Activated CD4-positive, CD25-positive, alpha-beta regulatory T cell treated with anti-CD3 and anti-CD28 coated beads, Interleukin-2, amount 50 U/mL, for 72 hours (primary cell): ENCODE measurements around the gene SIGLEC7.

Experiments used
- DNase-seq: peaks from one replicate; pipeline ENCODE4 v3.0.0; 2021

SIGLEC7 gene

DNA sequence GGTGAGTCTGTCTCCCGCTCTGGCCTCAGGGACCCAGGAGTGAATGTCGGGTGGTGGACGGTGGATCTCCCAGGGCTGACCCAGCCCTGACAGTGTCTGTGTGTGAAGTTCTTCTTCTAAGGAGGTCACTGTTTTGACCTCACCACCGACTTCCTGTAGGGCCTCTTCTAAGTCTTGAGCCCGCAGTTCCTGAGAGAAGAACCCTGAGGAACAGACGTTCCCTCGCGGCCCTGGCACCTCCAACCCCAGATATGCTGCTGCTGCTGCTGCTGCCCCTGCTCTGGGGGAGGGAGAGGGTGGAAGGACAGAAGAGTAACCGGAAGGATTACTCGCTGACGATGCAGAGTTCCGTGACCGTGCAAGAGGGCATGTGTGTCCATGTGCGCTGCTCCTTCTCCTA, at the start of gene SIGLEC7:
TSS of gene SIGLEC7 (plus strand) at position 183 of the 400 bp plus-strand sequence. CDS start at position 252, 69 bp downstream.
- DNase-seq = no peak

DNA sequence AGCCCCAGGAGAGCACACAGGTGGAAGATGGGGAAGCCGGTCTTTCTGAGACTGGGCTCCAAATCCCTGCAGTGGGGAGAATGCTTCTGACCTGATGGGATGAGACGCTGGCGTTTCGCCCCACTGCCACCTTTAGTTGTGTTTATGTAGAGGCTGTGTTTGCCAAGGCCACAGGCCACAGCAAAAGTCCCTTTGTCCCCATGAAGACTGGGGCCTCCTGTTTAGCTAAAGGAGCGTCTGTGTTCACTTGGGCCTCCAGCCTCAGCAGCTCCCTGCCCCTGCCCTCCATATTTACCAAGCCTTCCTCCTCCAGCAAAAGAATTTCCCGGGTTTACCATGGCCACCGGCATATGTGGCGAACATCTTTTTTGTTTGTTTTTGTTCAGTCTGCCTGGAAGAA, 49.0 kb upstream of the SIGLEC7 start:
- no peak for DNase-seq

DNA sequence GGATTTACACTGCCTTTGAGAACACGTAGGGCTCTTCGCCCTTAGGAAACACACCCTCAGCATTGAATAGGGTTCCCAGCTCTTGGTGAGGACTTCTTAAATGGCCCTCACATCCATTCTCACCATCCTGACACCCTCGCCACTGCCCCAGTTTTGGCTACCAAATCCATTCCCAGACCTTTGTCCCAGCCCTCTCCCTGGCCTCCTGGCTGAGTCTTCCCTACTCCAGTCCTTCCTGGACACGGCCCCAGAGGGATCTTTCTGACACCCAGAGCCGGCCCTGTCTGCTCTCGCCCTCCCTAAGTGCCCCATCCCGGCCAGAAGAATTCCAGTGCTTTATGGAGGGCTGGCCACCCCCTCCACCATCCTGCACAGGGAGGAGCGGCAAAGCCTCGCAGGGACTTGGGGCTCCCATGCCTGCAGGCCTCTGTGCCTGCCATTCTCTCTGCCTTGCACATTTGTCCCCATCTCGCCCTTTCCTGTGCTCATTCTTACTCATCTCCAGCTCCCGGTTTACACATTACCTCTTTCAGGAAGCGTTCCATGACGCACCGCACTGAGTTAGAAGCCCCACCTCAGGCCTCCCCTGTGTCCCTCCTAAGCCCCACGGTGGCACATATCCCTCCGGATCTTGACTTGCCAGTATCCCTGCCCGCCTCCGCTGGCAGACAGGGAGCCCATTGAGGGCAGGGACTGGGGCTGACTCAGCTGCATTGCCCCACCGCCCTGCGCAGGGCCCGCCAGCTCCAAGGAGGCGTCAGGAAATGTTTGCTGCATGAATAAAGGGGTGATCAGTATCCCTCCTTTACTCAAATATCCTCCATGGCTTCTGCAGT, 48.4 kb upstream of the SIGLEC7 start:
- no peak for DNase-seq

DNA sequence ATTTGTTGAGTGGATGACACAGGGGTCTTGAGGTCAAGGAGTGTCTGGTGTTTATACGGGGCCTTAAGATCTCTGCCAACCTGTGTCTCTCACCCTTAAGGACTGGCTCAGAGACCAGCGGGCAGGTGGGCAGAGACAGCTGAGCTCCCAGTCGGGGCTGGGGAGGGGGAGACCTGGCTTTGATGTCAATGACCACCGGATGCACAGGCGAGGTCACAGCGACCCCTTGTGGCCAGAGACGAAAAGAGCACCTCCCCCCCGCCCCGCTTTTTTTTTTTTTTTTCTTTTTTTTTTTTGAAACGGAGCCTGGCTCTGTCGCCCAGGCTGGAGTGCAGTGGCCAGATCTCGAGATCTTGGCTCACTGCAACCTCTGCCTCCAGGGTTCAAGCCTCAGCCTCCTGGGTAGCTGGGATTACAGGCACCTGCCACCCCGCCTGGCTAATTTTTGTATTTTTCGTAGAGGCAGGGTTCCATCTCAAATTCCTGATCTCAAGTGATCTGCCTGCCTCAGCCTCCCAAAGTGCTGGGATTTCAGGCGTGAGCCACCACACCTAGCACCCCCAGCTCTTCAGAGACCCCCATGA, 47.3 kb upstream of the SIGLEC7 start:
- DNase-seq = peak; percentile 41

DNA sequence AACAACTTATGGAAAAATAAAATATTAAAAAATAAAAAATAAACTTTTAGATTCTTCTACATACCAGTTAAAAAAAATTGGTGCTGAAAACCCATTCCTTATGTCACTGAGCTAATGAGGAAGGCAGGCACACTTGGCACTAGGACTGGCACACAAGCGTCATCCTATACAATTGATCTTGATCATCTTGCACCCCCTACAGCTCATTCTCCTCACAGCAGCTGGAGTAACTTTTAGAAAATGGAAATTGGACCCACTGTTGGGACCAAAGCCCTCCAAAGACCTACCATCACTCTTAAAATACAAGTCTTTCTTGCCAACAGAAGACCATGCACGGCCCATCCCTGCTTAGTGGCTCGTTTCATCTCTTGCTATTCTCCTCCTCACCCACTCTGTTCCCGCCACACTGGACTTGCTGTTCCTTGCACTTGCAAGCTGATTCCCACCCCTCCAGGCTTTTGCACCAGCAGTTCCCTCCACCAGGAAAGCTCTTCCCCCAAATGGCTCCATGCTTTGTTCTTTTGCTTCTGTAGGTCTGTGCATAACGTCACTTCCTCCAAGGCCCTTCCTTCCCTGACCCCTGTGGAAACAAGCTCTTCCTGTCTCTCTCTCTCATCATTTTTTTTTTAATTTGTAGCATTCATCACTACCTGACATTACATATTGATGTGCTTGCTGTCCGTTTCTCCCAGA, 45.5 kb upstream of the SIGLEC7 start:
- no peak for DNase-seq

DNA sequence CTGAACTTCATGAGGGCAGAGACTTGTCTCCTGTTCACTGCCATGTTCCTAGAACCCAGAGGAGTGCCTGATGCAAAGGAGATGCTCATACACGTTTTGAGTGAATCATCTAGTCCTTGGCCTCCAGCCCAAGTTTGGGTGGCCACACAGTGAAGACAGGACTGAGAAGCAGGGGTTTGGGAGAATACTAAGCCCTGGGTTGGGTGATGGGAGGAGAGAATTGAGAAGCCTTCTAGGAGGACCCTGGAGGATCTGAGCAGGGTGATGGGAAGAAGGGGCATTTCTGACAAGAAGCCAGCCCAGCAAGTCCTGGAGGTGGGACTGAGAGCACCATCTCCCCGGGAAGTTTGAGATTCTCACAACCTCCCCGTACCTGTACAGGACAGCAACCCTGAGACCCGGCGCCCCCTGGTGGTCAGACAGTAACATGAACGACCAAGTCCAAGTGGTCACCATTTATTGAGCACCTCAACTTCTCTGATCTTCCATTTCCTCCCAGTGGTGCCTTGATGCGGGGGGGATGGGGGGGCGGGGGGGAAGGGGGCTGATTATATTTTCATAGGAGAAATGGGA, 44.8 kb upstream of the SIGLEC7 start:
- peak; percentile 75 for DNase-seq

DNA sequence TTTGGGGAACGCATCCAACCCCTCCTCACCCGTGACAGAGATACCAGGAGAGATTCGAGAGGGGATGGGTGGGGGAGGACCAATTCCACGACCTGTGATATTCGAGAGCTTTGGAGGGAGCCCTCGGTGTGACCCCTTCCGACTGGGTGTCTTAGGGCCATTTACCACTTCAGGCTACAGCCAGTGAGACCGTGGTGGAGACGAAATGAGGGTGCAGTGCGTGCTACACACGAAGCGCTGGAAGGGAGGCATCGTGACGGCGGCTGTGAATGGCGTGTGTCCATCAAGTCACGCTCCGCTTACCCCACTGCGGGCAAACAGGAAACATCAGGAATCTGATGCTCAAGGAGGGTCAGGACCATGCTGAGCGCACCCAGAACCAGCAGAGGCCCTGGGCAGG, 44.3 kb upstream of the SIGLEC7 start:
- no peak for DNase-seq

DNA sequence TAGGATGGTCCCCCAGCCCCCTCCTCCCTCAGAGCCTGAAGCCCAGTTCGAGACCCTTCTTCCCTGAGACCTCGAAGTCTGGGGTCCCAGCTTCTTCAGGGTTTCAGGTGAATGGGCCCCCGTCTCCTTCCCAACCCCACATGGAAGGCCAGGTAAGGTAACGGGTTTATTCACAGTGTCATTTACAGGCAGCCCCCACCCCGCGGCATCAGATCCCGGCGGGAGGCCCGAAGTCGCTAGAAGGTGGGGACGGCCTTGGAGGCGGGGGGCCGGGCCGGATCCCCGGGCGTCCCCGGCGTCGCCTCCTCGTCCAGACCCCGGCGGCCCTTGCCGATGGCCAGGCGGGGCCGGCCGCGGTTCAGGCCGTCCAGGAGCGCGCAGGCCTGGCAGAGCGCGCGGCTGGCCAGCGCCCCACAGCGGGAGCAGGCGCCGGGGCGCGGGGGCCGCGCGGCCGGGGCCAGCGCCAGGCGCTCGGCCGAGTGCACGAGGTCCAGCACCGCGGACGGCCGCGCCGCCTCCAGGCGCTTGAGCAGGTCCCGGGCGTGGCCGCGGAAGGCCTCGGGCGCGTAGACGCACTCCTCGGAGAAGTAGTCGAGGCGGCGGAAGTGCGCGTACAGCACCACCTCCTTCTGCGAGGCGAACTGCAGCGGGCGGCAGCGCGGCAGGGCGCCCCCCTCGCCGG, 43.6 kb upstream of the SIGLEC7 start:
- no peak for DNase-seq

DNA sequence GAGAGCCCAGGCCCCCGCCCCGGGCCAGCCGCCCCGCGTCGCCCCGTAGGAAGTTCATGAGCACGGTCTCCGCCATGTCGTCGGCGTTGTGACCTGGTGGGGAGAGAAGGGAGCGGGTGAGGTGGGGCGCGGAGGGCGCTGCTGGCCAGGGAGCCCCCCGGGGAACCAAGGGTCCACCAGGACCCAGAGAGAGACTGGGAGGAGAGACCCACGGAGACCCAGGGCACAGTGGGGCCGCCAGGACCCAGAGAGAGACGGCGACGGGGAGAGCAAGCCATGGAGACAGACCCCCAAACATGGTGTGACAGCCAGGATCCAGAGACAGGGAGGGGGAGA, 43.1 kb upstream of the SIGLEC7 start:
- DNase-seq = no peak

DNA sequence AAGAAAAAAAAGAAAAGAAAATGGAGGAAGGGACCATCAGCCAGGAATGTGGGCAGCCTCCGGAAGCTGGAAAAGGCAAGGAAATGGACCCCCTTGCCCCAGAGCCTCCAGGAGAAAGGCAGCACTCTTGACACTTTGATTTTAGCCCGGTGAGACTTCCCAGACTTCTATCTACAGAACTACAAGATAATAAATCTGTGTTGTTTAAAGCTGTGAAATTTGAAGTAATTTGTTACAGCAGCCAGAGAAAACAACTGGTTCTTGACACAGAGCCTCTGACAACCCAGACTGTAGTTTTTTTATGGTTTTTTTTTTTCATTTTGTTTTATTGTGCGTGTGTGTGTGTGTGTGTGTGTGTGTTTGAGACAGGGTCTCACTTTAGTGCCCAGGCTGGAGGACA, 41.5 kb upstream of the SIGLEC7 start:
- DNase-seq = no peak

DNA sequence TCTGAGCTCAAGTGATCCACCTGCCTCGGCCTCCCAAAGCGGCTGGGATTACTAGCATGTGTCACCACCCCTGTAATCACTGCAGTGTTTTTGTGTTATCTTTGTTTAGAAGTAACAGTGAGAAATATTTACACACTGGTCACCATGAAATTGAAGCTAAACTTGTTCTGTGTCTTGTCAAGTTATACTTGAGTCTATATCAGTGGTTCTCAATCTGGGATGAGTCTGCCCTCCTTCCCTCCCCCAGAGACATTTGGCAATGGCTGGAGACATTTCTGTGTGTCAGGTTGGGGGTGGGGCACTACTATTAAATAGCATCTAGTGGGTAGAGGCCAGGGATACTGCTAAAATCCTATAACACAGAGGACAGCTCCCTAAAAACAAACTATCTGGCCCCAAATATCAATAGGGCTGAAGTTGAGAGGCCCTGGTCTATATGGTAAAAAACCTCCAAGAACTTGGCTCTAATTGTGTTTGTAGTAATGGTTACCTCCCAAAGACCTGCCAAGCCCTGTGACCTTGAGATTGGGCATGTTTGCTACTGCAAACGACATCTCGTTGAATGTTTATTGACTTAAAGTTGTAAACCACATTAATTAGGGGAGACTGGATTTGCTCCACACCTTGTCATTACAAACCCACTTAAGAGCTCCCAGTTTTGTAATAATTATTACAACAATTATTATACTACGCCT, 40.8 kb upstream of the SIGLEC7 start:
- DNase-seq = no peak

DNA sequence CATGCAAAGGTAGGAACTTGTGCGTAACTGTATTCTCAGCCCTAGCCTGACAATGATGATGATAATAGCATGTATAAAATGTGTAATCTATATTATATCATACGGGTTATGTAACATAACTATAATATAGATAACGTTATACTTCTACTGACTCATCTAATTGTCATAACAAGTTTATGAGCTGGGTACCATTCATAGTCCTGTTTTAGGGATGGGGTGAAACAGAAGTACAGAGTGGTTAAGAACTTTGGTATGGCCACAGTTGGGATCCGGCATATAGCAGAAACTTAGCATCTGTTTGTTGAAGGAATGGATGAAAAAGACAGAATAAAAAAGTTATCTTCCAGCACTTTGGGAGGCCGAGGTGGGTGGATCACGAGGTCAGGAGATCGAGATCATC, 39.1 kb upstream of the SIGLEC7 start:
- DNase-seq = no peak

DNA sequence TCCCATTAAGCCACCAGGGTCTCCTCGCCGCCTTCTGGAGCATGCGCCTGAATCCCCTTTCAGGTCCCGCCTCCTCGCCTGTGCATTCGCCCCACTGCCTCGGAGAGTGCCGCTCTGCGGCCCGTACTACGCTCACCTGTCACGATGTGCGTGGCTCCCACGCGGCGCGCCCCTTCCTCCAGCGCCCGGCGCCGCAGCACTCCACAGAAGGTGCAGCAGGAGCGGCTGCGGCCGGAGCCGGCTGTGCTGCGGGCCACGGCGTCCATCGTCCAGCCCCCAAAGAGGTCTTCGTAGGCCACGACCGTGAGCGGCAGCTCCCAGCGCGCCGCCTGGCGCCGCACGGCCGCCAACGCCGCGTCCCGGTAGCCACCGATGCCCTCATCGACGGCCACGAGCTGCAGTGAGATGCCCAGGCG, 38.2 kb upstream of the SIGLEC7 start:
- DNase-seq = no peak

DNA sequence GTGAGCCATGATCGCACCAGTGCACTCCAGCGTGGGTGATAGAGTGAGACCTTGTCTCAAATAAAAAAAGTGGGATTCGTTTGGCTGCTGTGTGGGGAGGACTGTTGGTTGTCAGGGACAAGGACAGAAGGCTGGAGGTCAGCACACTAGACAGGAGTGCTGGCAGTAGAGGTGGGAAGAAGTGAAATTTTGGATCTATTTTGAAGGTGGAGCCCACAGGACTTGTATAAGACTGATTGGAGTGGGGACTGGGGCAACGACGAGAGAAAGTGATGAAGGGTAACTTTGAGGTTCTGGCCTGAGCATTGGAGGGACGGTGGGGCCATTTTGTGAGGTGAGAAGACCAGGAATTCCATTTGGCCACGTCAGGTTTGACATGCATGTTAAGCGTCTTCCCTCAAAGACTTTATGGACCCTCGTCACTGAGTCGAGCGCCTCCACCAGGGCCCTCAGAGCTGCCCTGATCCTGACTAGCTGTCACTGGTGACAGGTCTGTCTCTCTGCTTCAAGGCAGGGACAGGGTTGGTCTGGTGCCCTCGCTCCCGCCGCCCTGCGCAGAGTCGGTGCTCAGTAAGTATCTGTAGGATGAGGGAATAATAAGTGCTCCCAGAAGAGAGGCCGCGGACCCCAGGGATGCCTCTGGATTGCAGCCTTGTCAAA, 34.6 kb upstream of the SIGLEC7 start:
- DNase-seq = no peak

DNA sequence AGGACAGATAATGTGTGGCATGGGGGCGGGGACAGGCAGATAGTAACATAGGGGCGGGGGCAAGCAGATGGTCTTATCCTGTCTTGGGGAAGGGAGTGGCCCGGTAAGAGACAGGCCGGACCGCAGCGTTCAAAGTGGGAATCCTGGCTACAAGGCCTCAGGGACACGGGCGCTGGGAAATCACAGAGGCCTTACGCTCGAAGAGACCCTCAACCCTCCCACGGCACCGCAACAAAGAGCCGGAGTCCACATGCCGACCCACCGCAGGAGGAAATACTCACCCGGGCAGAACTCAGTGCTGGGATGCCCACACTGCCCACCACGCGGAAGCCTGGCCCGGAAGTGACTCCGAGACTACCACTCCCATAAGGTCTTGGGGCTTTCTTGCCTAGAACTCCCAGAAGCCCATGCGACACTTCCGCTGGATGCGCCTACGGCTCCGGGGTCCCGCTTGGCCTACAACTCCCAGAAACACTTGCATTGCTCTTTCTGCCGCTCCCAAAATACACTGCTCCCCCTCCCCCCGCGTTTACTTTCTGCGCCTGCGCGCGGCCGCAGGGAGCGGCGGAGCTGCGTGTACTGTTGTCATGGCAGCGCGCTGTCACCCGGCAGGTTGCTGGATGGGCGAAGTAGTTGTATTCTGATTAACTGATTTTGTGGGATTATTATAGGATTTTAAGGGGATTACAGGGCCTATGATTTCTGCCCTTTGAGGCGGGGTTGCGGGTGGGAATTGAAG, 33.9 kb upstream of the SIGLEC7 start, which contains the start of gene CTU1:
TSS of gene CTU1 (minus strand) at position 344 of the 739 bp plus-strand sequence. CDS start 3,840 bp downstream, outside the sequence.
- DNase-seq = peak; percentile 94

DNA sequence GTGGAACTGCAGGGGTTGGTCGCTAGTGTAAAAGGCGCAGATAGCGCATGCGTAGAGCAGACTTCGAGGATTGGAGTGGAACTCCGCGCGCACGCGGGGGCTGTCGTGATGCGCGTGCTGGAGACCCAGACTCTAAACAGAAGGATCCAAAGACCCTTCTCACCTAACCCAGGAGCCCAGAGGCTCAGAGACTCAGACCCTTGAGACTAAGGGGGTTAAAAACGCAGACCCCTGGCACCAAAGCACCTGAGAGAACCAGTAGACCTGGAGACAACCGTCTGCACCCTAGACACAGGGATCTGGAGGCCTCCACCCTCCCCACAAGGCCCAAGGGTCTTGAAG, 33.3 kb upstream of the SIGLEC7 start:
- no peak for DNase-seq

DNA sequence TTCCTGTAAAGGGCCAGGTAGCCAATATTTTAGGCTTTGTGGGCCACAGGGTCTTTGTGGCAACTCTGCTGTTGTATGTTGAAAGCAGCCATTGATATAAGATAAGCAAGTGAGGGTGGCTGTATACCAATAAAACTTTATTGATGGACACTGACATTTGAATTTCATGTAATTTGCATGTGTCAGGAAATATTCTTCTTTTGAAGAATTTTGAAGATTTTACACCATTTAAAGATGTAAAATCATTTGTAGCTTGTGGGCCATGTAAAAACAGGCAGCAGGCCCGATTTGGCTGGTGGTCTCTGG, 31.5 kb upstream of the SIGLEC7 start:
- no peak for DNase-seq

DNA sequence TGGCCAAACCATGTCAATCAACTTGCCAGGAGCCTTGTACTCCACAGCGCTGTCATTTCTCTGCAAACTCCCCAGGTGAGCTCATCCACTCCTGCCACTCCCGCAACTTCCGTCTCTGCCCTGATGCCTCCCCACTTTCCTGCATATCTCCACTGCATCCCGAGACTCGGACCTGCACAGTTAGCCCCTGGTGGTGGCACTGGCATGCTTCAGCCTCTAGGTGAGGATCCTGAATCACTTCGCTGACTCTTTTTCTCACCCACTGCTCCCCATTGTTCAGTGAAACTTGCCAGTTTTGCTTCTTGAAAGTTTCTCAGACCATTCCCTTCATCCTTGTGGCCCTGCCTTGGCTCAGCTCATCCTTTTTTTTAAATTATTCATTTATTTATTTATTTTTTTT, 30.5 kb upstream of the SIGLEC7 start:
- no peak for DNase-seq

DNA sequence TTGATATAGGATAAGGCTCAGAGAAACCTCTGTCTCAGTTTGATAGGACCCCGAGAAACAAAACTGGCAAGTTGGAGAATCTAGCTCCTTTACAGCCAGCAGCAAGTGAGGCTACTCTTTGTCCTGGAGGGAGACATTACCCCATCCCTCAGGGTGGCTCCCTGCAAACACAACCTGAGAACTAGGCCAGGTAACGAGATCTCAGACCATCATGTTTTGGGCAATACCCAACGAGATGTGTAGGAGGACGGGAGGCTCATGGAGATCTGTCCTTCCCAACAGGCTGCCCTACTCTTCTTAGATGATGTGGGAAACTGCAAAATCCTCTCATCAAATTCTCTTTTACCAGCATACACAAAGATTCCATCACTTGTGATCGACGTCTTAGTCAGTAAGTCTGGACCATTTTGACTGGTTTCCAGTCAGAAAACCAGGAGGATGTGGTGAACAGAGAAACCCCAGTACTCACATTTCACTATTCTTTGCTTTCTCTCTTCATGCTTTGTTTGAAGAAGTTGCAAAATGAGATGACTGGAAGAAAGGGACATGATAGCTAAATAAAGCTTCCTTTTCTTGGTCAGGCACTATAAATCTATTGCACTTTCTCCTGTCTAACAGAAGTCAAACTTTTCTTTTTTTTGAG, 27.9 kb upstream of the SIGLEC7 start:
- no peak for DNase-seq

DNA sequence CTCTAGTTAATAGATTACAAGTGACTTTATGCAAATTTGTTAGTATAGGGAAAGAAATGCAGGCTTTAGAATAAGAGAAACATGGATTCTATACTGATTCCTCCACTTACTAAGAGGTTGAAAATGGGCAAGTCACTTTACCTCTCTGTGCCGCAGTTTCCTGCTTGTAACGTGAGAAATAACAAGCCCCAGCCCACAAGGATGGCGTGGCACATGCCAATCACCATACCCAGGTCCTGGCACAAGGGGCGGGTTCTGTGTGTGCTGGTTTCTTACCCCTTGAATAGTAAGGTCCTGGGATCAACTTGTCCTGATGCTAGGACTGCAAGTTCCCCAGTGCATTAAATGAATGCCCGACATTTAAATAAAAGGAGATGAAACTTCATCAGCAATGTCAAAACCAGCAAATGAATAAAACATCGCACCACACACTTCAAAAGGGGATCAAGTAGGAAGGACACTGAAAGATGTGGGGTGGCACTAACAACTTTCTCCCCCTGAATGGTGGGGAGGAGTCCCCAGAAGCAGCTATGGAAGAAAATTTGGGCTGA, 25.3 kb upstream of the SIGLEC7 start:
- no peak for DNase-seq

DNA sequence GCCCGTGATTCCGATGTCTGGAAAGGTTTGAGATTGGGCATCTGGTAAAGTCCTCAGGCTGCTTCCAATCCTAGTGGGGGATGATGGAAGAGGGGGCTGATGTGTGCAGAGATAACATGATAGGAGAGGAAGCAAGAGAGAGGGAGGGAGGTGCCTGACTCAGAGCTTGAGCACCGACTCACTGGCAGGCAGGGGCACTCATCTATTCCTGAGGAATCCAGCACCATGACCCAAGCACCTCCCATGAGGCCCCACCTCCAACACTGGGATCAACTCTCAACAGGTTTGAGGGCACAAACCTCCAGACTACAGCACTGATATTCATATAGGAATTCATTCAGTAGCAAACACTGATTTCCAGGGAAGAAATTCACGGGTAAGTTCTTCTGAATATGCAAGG, 23.0 kb upstream of the SIGLEC7 start:
- no peak for DNase-seq
